Measurements from ENCODE around the gene RTEL1.

RTEL1 gene

DNA sequence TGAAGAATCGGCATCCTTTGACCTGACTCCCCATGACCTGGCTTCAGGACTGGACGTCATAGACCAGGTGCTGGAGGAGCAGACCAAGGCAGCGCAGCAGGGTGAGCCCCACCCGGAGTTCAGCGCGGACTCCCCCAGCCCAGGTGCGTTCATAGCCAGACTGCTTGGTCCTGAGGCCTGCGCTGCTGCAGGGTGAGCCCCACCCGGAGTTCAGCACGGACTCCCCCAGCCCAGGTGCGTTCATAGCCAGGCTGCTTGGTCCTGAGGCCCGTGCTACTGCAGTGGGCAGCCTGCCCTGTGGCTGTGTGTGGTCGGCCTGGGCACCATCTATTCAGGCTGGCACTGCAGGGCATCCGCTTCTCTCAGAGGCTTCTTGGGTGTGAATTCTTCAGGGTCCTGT lies 15.8 kb downstream of the RTEL1 start:
- DNase-seq = no peak

DNA sequence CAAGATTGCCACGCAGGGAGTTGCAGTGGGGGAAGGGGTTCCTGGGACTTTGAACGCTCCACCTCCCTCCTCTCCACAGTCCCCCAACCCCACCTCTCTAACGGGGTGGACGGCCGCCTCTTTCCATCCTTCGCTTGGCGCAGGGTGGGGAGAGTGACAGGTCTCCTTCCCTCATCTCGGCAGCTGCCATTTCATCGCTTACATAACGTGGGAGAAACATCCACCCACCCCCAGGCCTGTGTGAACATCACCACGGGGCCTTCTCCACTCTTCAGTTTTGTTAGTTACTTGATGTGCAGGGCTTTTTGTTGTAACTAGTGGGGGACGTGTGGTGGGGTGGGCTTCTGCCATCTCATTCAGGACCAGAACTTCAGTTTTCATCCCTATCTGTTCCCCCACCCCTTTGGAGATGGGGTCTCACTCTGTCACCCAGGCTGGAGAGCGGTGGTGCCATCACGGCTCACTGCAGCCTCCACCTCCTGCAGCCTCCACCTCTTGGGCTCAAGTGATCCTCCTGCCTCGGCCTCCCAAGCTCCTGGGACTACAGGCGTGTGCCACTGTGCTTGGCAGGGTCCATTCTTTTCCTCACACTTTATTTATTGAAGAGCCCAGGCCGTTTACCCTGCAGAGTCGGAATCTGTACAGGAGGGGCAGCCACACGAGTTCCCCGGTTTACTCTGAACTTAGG lies 17.7 kb downstream of the RTEL1 start:
- DNase-seq = no peak

DNA sequence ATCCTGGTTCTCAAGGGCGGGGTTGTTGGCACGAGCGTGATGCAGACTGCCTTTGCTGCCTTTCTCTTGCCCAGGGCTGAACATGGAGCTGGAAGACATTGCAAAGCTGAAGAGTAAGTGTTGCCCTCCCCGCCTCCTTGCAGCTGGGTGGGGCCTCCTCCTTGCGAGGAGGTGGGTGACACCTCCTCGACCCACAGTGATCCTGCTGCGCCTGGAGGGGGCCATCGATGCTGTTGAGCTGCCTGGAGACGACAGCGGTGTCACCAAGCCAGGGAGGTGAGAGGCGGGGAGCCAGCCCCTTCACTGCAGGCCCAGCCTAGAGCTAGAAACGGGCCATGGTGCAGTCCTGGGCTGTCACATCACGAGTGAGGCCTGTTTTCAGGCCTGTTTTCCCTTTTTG lies 20.0 kb downstream of the RTEL1 start:
- no peak for DNase-seq

DNA sequence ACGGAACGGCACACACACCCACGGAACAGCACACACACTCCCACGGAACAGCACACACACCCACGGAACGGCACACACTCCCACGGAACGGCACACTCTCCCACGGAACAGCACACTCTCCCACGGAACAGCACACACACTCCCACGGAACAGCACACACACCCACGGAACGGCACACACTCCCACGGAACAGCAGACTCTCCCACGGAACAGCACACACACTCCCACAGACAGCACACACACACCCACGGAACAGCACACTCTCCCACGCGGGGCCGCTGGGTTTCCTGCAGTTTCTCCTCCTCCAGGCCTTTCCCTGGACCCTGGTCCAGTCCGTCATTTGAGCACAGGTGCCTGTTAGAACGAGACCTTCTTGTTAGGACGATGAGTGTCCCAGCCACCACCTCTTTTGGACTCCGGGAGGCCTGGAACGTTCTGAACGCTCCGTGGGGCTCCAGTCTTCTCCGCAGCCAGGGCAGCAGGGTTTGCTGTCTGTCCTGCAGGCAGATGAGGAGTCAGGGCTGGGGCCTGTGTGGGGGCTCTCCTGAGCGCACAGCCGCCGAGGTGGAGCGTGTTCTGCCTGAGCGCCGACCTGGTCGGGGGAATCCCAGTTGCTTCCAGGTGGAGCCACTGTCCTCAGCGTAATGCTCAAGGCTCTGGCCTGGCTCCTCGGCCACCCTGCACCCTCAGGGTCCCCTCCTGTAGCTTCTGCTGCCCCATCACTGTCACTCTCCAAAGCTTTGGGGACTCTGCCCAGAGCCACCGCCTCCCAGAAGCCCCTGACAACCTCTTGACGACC lies 20.8 kb downstream of the RTEL1 start:
- no peak for DNase-seq

DNA sequence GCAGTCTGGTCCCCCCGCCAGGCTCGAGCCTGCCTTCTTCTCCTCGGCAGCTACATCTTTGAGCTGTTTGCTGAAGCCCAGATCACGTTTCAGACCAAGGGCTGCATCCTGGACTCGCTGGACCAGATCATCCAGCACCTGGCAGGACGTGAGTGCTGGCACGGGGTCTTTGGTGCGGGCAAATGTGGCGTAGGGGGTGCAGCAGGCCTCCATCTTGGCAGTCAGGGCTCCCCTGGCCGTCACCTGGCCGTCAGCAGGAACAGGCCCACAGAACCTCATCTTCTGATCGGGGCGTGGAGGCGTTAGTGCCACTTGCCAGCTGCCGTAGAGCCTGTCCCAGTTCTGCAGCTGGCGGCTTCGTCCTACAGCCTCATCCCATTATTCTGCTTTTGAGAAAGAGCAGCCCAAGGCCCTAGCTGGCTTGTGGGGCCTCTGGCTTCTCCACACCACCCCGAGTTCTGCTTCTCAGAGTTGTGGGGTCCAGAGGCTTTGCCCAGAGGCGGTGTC lies 21.7 kb downstream of the RTEL1 start:
- no peak for DNase-seq

DNA sequence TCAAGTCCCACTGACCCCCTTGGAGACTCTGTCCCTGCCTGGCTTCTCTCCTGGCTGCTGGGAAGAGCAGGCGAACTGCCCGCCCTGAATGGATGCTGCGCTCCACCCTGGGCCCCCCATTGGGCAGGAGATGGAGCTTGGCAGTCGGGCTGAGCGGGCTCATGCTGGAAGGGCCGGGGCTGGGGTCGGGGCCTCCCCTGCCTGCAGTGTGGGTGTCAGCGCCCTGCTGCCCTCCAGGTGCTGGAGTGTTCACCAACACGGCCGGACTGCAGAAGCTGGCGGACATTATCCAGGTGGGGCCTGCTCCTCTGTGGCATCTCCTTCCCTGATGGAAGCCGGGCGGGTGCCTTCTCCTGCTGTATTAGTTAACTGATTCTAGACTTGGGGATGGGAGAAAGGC lies 22.3 kb downstream of the RTEL1 start:
- no peak for DNase-seq

DNA sequence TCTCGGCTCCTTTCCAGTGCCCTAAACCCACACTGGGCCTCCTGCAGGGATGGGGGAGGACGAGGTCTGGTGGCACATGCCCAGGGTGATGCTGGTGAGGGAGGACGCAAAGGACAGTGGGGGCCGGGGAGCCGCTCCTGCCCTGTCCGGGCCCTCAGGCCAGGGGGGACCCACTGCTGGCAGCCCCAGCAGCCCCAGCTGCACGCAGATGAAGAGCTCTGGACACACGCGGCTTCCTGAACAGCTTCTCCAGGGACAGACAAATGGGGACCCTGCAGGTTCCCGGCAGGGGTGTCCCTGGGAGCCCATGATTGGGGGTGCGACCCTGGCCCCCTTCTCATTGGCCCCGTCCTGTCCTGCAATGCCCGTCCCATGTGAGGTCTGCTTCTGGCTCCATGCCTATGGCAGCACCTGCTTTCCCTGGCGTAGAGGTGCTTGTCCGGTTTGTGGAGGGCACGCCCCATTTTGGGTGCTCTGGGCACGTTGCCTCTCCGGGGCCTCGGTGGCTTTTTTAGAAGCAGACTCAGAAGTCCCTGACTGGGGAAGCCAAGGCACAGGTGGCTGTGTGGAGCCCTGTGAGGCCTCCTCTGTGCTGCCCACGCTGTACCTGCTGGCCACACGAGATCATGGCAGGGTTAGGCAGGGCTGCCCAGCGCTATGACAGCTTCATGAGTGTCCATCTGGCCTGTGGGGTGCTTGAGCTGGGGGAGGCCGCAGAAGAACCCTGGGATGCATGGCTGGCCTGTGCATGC lies 22.9 kb downstream of the RTEL1 start:
- no peak for DNase-seq

DNA sequence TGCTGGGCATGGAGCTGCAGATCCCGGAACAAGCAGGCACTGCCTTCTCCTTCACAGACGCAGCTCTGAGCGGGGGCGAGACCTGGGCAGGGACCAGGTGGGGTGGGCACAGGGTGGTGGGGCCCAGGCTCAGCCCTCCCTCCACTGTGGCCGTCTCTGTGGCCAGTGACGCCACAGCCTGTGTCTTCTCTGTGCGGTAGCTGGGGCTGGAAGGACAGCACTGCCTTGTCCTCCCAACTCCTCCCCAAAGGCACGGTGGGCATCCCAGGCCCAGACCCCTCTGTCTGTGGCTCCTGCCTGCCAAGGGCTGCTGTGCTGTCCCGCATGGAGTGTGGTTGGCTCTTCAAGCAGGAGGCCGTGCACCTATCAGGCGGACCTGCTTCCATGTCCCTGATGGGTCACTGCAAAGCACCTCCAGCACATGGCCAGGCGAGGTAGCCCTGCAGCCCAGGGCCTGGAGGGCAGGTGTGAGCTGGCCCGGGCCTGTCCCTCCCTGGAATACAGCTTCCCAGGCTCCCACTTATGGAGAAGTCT lies 23.6 kb downstream of the RTEL1 start:
- DNase-seq = no peak

DNA sequence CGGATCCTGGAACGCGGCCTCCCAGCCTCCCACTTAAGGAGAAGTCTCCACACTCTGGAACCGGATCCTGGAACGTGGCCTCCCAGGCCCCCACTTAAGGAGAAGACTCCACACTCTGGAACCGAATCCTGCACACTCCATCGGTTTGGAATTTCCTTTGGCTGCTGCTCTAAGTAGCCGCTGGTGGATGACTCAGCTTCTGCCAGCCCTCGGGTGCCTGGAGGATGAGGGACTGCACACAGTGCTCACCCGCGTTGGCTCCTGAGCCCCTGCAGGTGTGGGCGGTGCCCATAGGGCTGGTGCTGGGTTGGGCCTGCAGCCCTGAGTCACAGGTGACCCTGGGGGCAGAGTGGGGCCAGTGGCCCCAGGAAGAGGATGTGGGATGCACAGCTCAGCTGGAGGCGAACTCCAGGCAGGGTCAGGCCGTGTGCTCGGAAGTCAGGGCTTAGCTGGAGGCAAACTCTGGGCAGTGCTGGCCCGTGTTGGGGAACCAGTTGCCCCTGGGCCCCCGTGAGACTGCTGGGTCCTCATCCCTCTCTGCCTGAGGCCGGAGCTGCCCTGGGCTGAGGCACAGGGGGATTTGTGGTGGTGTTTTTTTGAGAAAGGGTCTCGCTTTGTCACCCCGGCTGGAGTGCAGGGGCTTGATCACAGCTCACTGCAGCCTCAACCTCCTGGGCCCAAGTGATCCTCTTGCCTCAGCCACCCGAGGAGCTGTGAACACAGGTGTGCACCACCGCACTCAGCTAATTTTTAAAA lies 24.4 kb downstream of the RTEL1 start:
- no peak for DNase-seq

DNA sequence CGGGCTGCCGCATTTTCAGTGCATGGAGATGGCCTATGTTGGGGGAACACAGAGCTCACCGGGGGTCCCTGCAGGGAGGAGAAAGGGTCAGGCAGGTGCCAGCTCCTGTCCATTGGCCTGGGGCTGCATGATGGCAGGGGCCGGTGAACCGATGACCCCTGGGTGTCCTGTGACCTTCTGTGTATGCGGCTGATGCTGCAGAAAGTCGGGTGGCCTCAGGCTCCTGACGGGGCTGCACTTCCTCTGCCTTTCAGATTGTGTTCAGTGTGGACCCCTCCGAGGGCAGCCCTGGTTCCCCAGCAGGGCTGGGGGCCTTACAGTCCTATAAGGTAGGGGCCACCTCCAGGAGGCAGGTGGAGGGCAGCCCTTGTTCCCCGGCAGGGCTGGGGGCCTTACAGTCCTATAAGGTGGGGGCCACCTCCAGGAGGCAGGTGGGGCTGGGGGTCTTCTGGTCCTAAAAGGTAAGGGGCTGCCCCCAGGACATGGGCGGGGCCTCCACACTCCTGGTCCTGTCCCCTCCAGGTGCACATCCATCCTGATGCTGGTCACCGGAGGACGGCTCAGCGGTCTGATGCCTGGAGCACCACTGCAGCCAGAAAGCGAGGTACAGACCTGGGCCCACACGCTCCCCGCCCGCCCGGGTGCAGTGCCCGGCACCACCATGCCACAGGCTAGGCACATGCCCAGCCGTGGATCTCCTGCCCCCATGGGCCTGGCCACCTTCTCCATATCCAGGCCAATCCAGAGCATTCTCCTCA lies 27.3 kb downstream of the RTEL1 start:
- DNase-seq = no peak

DNA sequence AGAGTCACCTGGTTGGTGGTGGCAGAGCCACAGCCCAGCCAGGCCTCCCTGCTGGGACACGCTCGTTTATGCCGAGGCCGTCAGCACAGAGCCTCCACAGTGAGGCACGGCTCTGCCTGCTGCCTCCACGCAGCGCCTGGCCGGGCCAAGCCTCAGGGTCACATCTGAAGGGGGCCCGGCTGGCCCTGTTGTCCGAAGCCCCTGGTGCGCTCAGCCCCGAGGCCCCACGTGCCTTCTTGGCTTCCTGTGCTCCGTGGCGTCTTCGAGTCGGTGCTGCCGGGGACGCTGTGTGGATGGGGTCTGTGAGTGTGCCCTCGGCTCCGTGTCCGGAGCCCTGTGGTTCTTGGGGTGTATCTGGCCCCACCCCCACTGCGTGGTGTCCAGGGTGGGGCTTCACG lies 28.0 kb downstream of the RTEL1 start:
- DNase-seq = no peak

DNA sequence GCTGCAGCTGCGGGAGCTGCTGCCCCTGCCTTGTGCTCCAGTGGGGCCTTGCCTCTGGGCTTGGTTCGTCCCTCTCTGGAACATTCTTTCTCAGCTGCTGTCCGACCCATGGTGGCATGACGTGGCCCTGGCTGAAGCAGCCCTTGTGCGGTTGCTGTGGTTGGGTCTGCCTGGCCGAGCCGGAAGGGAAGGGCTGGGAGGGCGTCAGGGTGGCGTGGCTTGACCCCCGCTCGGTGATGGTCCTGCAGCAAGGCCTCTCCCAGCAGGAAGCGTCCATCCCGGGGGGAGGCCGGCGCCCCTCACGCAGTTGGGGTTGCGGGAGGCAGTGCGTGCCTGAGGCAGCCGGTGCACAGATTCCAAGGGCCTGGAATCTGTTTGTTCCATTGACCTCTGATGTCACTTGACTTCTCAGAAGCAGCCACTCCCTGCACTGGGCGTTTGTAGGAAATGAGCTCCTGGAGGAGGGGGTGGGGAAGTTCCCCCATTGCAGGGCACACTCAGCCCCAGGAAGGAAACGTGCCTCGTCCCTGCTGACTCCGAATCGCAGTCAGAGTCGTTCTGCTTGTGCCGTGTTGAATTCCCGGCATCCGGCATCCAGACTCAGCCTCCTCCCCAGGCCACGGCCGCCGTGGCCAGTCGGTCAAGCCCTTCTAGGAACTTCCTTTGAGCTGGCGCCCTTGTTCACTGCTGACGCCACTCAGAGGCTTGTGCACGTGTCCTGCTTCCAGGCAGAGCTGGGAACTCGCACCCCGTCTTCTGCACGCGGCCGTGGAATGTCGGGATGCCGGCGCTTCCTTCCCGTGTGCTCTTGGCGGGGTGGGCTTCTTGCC lies 28.6 kb downstream of the RTEL1 start:
- no peak for DNase-seq

DNA sequence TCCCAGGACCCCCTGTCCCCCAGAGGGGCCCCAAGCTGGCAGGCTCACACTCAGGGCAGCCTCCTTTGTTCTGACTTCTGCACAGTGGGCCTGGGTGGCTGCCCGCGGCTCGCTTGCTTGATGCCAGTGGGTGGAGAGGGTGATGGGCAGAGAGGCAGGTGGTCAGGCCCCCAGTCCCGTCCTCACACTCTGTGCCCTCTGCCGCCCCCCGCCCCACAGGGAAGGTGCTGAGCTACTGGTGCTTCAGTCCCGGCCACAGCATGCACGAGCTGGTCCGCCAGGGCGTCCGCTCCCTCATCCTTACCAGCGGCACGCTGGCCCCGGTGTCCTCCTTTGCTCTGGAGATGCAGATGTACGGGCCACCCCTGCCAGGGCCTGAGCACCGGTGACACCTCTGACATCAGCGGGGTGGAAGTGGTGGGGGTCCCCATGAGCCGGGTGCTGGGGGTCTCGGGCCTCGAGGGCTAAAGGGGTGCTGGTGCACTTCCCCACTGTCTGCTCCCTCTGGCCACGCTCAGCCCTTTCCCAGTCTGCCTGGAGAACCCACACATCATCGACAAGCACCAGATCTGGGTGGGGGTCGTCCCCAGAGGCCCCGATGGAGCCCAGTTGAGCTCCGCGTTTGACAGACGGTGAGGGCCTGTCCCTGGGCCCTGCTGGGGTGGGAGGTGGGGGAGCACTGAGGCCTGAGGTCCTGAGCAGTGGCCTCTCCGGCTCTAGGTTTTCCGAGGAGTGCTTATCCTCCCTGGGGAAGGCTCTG lies 29.5 kb downstream of the RTEL1 start:
- no peak for DNase-seq

DNA sequence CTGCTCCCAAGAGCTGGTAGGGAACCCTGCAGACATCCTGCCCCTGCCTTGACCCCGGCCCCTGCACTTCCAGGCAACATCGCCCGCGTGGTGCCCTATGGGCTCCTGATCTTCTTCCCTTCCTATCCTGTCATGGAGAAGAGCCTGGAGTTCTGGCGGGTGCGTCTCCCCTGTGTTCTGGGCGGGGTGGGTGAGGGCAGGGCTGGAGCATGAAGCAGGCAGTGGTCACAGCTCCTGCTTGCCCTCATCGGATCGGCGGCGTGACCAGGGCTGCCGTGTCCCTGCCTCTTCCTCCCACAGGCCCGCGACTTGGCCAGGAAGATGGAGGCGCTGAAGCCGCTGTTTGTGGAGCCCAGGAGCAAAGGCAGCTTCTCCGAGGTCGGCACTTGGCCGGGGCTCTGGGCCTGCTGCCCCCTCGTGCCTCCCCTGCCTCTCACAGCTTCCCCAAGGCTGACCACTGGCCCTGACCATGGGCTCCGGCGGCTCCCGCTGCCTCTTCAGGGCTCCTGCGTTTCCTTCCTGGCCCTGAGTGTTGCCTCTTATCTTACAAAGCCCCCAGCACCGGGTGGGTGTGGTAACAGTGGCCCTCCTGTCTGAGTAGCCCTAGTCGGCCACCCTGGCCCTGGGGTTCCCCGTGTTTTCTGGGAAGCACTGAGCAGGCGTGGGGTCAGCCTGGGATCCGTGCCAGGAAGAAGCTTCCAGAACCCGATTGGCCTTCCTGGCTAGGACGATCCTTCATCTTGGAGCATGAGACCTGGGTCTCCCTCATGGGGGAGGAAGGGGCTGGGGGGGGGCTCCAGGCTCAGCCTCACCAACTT lies 30.3 kb downstream of the RTEL1 start:
- DNase-seq = no peak

DNA sequence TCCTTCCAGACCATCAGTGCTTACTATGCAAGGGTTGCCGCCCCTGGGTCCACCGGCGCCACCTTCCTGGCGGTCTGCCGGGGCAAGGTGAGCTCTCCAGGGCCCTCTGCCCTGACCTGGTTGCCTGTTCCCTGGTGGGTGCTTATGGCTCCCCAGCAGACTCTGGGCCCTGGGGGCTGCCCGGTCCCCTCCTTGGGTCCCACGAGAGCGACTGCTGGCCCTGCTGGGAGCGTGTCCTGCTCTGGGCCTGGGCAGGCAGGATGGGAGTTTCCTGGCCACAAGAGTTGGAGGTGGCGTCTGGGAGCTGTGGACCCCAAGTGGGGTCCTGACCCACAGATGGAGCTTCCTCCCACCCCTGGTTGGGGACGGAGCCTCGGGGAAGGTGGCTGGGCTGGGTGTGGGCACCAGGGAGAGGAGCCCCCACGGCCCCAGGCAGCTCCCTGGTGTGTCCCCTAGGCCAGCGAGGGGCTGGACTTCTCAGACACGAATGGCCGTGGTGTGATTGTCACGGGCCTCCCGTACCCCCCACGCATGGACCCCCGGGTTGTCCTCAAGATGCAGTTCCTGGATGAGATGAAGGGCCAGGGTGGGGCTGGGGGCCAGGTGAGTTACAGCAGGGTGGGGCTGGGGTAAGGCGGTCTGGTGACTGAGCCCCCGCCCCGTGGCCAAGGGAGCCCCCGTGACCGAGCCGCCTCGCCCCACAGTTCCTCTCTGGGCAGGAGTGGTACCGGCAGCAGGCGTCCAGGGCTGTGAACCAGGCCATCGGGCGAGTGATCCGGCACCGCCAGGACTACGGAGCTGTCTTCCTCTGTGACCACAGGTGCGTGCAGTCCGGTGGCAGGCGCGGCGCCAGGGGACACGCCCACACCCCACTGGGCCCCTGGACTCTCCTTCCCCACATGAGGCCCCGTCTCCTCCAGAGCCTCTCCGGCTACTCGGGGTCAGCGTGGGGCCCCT lies 31.2 kb downstream of the RTEL1 start:
- DNase-seq = no peak

DNA sequence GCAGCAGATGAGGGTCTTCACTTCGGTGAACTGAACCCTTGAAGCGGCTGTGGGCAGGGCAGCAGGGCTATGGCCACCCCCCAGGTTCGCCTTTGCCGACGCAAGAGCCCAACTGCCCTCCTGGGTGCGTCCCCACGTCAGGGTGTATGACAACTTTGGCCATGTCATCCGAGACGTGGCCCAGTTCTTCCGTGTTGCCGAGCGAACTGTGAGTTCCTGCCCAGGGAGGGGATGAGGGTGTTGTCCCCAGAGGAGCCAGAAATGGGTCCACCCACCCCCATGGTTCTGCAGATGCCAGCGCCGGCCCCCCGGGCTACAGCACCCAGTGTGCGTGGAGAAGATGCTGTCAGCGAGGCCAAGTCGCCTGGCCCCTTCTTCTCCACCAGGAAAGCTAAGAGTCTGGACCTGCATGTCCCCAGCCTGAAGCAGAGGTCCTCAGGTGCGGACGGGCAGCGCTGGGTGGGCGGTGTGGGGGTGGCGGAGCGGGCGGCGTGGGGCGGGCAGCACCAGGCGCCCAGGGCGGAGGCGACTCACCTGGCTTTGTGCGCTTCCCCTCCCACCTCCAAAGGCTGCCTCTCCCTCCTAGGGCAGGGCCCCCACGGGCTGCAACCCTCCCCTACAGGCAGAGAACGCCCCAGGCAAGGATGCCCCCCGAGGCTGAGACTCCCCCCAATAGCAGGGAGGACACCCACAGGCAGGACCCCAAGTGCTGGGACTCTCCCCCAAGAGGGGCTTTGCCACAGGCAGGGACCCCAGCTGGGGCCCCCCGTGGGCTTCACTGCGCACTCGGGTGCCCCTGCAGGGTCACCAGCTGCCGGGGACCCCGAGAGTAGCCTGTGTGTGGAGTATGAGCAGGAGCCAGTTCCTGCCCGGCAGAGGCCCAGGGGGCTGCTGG lies 32.1 kb downstream of the RTEL1 start:
- no peak for DNase-seq
